BJ (cell line): ENCODE results near the gene DTYMK. TPM values are rescaled to one million over a fixed set of nuclear protein-coding genes. Genes with fewer than 3 reads are reported as not detected.
A peak's percentile ranks its signal among the peaks of the same experiment; 100 is the strongest.

ENCODE experiments used
- CTCF ChIA-PET: fragments of 350-600 bp; formaldehyde crosslinking; extraction: SDS; loops from one replicate; lab custom pipeline; 2021; ENCODE audit warnings: antibody characterized with exemption, inconsistent platforms; lab: Yijun Ruan, JAX
- POLR2A ChIA-PET: fragments of 300-600 bp; sonication (Branson Sonifier 250); formaldehyde crosslinking; extraction: SDS; loops from one replicate; lab custom pipeline; 2021; ENCODE audit warnings: antibody characterized with exemption; lab: Charles Lee
- DNase-seq: peaks from one replicate; pipeline ENCODE4 v3.0.0-alpha.2; 2011; ENCODE audit warnings: low read depth
- H3K27me3 ChIP-seq: 2 replicates; pipeline ENCODE4 v1.6.0; 2011; ENCODE audit warnings: low read length; ENCODE audit not compliant: control insufficient read depth, insufficient read depth
- H3K36me3 ChIP-seq: 2 replicates; pipeline ENCODE4 v1.5.1; 2011; ENCODE audit warnings: low read length; ENCODE audit not compliant: control insufficient read depth, insufficient read depth
- H3K4me3 ChIP-seq: 2 replicates; pipeline ENCODE4 v1.5.1; 2011; ENCODE audit warnings: low read depth, mild to moderate bottlenecking, control low read depth, low read length
- polyA plus RNA-seq: library from polyadenylated mRNA; depleted of rRNA; stranded (reverse); fragments of >200 nt; gene quantifications from 2 replicates; pipeline ENCODE4 v1.2.3, GENCODE V29; 2011
- TF ChIP-seq, protein P1 (sequence below): IDR thresholded peaks from 2 replicates; pipeline ENCODE4 v1.5.1; 2011; ENCODE audit warnings: low read depth, mild to moderate bottlenecking, control low read depth, inconsistent platforms, low read length, moderate library complexity; ENCODE audit not compliant: insufficient read depth

The DTYMK gene
- polyA plus RNA-seq, 1 experiment, result 43.8 TPM

DNA sequence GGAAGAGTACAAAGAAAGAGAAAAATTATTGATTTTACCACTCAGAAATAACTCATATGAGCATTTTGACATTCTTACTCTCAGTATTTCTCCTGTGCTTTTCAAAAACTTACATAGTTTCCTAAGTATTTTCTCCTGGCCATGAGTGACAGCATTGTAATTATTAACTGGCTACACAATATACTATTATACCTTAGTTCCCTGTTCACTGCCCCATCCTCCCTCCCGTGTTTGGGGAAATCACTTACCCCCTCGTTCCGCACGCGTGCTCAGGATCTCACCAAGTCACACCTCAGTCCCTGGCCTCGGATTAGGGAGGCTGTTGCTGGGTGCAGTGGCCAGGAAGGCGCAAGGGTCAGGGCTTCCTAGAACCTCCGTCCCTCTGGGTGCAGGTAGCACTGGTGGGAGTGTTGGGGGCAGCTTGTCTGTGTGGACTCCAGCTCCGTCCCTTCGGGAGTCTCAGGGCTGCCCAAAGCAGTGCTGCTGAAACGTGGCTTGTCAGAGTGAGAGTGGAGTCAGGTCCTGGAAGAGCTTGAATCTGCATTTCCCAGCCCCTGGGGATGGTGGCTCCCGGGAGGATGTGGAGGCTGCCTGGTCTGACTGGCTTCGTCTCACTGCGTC is 25.9 kb downstream of the DTYMK start:
- H3K36me3 ChIP-seq, result peaks cover 23% of the 10 kb centered on the region
- no peaks in the 10 kb centered on the region for H3K27me3 ChIP-seq
- ChIA-PET POLR2A (no interaction called here), CTCF (interaction anchor here (5.7 kb wide), 1 partner anchor 12 kb away, joined by 49 read pairs; no protein-coding TSS in a partner anchor)
- no peak overlapping the region for H3K4me3 ChIP-seq
- DNase-seq, result no peak
- TF ChIP-seq, protein P1, sequence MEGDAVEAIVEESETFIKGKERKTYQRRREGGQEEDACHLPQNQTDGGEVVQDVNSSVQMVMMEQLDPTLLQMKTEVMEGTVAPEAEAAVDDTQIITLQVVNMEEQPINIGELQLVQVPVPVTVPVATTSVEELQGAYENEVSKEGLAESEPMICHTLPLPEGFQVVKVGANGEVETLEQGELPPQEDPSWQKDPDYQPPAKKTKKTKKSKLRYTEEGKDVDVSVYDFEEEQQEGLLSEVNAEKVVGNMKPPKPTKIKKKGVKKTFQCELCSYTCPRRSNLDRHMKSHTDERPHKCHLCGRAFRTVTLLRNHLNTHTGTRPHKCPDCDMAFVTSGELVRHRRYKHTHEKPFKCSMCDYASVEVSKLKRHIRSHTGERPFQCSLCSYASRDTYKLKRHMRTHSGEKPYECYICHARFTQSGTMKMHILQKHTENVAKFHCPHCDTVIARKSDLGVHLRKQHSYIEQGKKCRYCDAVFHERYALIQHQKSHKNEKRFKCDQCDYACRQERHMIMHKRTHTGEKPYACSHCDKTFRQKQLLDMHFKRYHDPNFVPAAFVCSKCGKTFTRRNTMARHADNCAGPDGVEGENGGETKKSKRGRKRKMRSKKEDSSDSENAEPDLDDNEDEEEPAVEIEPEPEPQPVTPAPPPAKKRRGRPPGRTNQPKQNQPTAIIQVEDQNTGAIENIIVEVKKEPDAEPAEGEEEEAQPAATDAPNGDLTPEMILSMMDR, result no peak

DNA sequence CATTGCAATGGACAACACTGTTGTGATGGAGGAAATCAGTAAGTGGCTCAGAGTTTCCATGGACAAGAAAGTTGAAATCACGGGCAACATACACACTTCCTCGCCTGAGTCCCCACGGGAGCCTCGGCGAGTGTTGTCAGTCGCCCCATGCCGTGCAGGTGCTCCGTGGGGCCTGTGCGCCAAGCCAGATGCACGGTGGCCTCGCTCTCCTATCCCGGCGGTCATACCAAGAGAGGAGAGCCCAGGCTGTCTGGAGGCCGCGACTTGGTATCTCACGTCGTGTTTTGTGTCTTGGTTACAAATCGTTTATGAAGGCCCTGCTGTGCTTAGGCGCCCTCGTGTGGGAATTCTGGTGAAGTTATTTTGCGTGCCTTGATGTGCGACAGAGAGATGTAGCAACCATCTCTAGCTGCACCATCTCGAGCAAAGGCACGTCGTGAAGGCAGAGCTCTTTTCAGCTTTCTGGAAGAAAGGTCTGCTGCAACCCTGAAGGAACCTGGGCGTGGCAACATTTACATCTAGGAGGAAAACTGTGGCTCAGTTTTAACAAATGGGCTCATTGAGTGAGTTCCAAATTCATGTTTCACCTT is 27.4 kb downstream of the DTYMK start:
- DNase-seq, result no peak
- TF ChIP-seq, protein P1, result peak; percentile 76
- POLR2A ChIA-PET, result no interaction called here
- no peak overlapping the region for H3K4me3 ChIP-seq
- CTCF ChIA-PET, result interaction anchor here (0.6 to 5.7 kb wide), 27 partner anchors 10 to 815 kb away, joined by 3 to 49 read pairs (median 3); partner anchors contain the start of genes D2HGDH and DTYMK
- H3K27me3 ChIP-seq, result no peaks in the 10 kb centered on the region
- H3K36me3 ChIP-seq, result peaks cover 34% of the 10 kb centered on the region

DNA sequence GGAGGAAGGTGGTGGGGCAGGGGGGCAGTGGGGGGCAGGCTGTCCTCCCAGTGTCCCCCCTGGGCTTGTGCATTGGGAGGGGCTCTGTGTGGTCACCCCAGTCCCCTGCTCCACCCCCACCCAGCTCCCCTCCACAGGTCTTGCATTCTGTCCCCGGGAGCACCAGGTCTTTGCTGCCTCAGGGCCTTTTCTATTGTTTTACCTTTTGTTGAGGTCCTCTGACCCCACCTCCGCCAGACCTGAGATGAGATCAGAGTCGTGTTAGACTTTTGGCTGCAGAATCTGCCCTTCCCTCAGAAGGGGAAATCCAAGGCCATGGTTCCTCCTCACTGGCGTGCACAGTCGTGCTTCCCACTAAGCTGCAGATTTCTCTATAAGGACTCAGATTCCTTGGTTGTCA is 28.3 kb downstream of the DTYMK start:
- Histone ChIP-seq H3K4me3 (no peak overlapping the region), H3K36me3 (peaks cover 36% of the 10 kb centered on the region), H3K27me3 (no peaks in the 10 kb centered on the region)
- DNase-seq, result no peak
- TF ChIP-seq, protein P1, result no peak
- POLR2A ChIA-PET, result no interaction called here
- CTCF ChIA-PET, result interaction anchor here (0.6 to 5.7 kb wide), 16 partner anchors 10 to 809 kb away, joined by 3 to 49 read pairs (median 4); partner anchors contain the start of gene D2HGDH

DNA sequence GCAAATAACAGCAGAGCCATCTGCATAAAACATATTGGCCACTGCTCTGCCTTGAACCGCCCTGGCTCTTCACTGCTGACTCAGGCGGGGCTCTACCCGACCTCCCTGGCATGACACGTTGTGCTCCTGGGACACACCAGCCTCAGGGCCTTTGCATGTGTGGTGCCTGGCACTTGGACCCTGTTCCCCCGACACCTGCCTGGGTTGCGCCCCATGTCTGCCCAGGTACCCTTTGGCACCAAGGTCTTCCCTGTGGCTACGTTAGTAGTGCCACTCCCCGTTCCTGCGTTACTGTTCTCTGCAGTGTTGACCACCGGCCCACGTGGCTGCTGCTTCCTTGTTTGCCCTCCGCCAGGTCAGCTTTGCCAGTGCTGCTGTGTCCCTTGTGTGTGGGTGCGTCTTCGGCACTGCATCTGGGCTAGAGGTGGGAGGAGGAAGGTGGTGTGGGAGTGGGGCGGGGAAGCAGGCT is 28.8 kb downstream of the DTYMK start:
- no peak overlapping the region for H3K4me3 ChIP-seq
- peaks cover 39% of the 10 kb centered on the region for H3K36me3 ChIP-seq
- ChIA-PET CTCF (interaction anchor here (0.8 to 5.7 kb wide), 4 partner anchors 10 to 806 kb away, joined by 3 to 49 read pairs (median 4); no protein-coding TSS in a partner anchor), POLR2A (no interaction called here)
- DNase-seq, result no peak
- TF ChIP-seq, protein P1, result no peak
- no peaks in the 10 kb centered on the region for H3K27me3 ChIP-seq

DNA sequence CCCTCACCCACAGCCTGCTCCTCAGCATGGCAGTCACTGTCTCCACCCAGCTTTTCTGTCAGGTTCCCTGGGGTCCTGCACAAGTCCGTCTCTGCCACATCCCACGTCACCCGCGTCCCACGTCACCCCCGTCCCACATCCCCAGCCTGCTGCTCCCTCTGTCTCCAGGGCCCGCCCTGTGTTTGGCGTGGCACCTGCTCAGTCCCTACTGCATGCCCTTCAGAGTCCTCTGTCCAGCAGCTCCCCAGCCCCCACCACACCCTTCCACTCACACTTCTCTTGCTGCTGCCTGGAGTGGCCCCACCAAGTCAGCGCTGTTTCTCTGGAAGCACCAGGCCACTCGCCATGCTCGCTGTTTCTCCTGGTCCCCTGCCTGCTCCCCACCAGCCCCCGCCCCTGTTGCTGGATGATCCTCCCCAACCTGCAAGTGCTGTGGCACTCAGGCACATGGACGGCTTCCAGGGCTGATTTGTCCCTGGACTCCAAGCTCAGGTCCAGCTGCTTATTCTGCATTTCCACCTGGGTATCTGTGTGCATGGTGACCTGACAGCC is 30.3 kb downstream of the DTYMK start:
- POLR2A ChIA-PET, result interaction anchor here (0.6 kb wide), 1 partner anchor 289 kb away, joined by 4 read pairs; no protein-coding TSS in a partner anchor
- no peak for DNase-seq

More for the DNA sequence above, 30.3 kb downstream of the DTYMK start:
- CTCF ChIA-PET, result no interaction called here
- Histone ChIP-seq H3K27me3 (no peaks in the 10 kb centered on the region), H3K36me3 (peaks cover 43% of the 10 kb centered on the region), H3K4me3 (no peak overlapping the region)
- TF ChIP-seq, protein P1, result no peak
